ENCODE results near the gene KCNQ5. TPM values are rescaled to one million over a fixed set of nuclear protein-coding genes. Genes with fewer than 3 reads are reported as not detected.

The KCNQ5 gene
- total RNA-seq, 1 donor from 2014 or later, result 1.5 TPM

DNA sequence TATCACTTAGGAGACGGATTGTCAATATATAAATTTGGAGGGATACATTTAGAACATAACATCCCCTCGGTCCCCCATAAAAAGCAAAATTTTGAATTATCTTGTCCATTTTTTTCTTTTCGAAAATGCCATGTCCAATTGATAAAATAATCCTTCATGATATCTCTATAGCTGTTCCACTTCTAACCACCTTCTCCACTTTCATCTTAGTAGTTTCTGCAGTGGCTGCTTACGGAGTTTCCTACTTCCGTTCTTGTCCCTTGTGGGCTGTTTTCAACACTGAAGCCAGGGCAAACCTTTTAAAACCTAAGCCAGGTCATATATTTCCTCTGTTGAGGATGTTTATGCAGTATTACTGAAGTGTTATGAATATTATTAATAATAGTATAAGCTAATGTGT is 37.9 kb downstream of the KCNQ5 start:
- H3K4me3 Mint-ChIP-seq (ENCODE audit: unreplicated experiment), result no peak overlapping the region
- no peaks in the 10 kb centered on the region for H3K36me3 Mint-ChIP-seq (ENCODE audit: unreplicated experiment)
- H3K27me3 Mint-ChIP-seq (ENCODE audit: unreplicated experiment), result no peaks in the 10 kb centered on the region
- no peak for DNase-seq
- no peaks in the 10 kb centered on the region for H3K9me3 Mint-ChIP-seq (ENCODE audit: unreplicated experiment)
- no peaks in the 10 kb centered on the region for H3K4me1 Mint-ChIP-seq (ENCODE audit: low read depth, unreplicated experiment)
- TF ChIP-seq, protein P1, sequence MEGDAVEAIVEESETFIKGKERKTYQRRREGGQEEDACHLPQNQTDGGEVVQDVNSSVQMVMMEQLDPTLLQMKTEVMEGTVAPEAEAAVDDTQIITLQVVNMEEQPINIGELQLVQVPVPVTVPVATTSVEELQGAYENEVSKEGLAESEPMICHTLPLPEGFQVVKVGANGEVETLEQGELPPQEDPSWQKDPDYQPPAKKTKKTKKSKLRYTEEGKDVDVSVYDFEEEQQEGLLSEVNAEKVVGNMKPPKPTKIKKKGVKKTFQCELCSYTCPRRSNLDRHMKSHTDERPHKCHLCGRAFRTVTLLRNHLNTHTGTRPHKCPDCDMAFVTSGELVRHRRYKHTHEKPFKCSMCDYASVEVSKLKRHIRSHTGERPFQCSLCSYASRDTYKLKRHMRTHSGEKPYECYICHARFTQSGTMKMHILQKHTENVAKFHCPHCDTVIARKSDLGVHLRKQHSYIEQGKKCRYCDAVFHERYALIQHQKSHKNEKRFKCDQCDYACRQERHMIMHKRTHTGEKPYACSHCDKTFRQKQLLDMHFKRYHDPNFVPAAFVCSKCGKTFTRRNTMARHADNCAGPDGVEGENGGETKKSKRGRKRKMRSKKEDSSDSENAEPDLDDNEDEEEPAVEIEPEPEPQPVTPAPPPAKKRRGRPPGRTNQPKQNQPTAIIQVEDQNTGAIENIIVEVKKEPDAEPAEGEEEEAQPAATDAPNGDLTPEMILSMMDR (IDR thresholded peaks at IDR 0.05; ENCODE audit: partially characterized antibody, unreplicated experiment), result no peak
- no peak overlapping the region for H3K27ac Mint-ChIP-seq (ENCODE audit: unreplicated experiment)

GRCh38 chr6:72661411-72661810 is 39.5 kb downstream of the KCNQ5 start:
- Mint-ChIP-seq H3K36me3 (ENCODE audit: unreplicated experiment) (no peaks in the 10 kb centered on the region), H3K9me3 (ENCODE audit: unreplicated experiment) (no peaks in the 10 kb centered on the region), H3K27ac (ENCODE audit: unreplicated experiment) (no peak overlapping the region), H3K4me3 (ENCODE audit: unreplicated experiment) (no peak overlapping the region), H3K27me3 (ENCODE audit: unreplicated experiment) (no peaks in the 10 kb centered on the region), H3K4me1 (ENCODE audit: low read depth, unreplicated experiment) (no peaks in the 10 kb centered on the region)
- DNase-seq, result no peak
- TF ChIP-seq, protein P1 (IDR thresholded peaks at IDR 0.05; ENCODE audit: partially characterized antibody, unreplicated experiment), result no peak

DNA sequence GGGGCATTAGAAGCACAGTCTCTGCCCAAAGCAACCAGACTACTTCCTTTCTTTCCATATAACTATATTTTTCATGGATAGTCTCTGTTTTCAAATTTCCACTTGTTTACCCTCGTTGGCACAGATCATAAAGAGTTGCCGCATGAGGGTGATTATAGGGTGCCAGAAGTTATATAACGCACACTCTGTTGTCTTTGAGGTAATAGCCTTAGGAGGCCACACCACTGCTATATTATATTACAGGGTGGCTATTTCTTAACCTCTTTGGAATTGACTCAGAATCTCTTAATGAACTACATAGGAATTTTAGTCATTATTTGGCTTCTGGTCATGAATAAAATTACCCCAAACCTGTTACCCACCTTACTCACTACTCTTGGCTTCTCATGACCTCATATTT is 43.7 kb downstream of the KCNQ5 start:
- Mint-ChIP-seq H3K27me3 (ENCODE audit: unreplicated experiment) (no peaks in the 10 kb centered on the region), H3K4me1 (ENCODE audit: low read depth, unreplicated experiment) (no peaks in the 10 kb centered on the region), H3K27ac (ENCODE audit: unreplicated experiment) (no peak overlapping the region), H3K4me3 (ENCODE audit: unreplicated experiment) (no peak overlapping the region), H3K9me3 (ENCODE audit: unreplicated experiment) (no peaks in the 10 kb centered on the region), H3K36me3 (ENCODE audit: unreplicated experiment) (no peaks in the 10 kb centered on the region)
- no peak for DNase-seq
- TF ChIP-seq, protein P1 (IDR thresholded peaks at IDR 0.05; ENCODE audit: partially characterized antibody, unreplicated experiment), result no peak

- H3K36me3 Mint-ChIP-seq (ENCODE audit: unreplicated experiment), result no peaks in the 10 kb centered on the region
- DNase-seq, result no peak
- no peak overlapping the region for H3K4me3 Mint-ChIP-seq (ENCODE audit: unreplicated experiment)
- no peak overlapping the region for H3K27ac Mint-ChIP-seq (ENCODE audit: unreplicated experiment)
- H3K27me3 Mint-ChIP-seq (ENCODE audit: unreplicated experiment), result no peaks in the 10 kb centered on the region
- H3K4me1 Mint-ChIP-seq (ENCODE audit: low read depth, unreplicated experiment), result no peaks in the 10 kb centered on the region
- TF ChIP-seq, protein P1 (IDR thresholded peaks at IDR 0.05; ENCODE audit: partially characterized antibody, unreplicated experiment), result no peak
- no peaks in the 10 kb centered on the region for H3K9me3 Mint-ChIP-seq (ENCODE audit: unreplicated experiment)
Measured at GRCh38 chr6:72669324-72669723, 47.5 kb downstream of the KCNQ5 start.

DNA sequence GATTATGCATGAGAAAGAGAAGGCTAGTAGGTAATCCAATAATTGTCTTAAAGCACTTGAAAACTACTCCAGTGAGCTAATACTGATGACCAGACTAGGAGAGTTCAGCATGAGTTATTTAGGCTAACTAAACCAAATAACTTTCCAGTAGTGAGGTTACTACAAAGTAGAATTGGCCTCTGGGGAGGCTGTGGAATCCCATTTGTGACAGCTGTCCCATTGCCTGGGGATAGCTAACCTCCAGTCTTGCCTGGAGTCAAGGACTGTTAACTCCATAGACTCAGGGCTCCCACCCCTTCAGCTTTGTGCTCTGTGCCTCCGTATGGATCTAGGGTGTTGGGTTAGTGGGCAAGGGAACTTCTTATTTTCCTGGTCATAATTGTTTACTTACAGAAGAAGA is 51.0 kb downstream of the KCNQ5 start:
- DNase-seq, result peak; percentile 17
- H3K27me3 Mint-ChIP-seq (ENCODE audit: unreplicated experiment), result no peaks in the 10 kb centered on the region
- no peaks in the 10 kb centered on the region for H3K36me3 Mint-ChIP-seq (ENCODE audit: unreplicated experiment)
- H3K27ac Mint-ChIP-seq (ENCODE audit: unreplicated experiment), result no peak overlapping the region
- no peak overlapping the region for H3K4me3 Mint-ChIP-seq (ENCODE audit: unreplicated experiment)
- no peaks in the 10 kb centered on the region for H3K9me3 Mint-ChIP-seq (ENCODE audit: unreplicated experiment)
- no peaks in the 10 kb centered on the region for H3K4me1 Mint-ChIP-seq (ENCODE audit: low read depth, unreplicated experiment)
- TF ChIP-seq, protein P1 (IDR thresholded peaks at IDR 0.05; ENCODE audit: partially characterized antibody, unreplicated experiment), result no peak
